ENCODE results near the gene IP6K2. TPM values are rescaled to one million over a fixed set of nuclear protein-coding genes. Genes with fewer than 3 reads are reported as not detected.
"Not testable (repeated sequence)": the region's sequence is repeated elsewhere in the genome, so short reads cannot be mapped to it uniquely, and the experiment has no call there.

Gene IP6K2
- total and polyA plus RNA-seq, 9 donors, result 62.8 to 93.8 (median 77.7) TPM

DNA sequence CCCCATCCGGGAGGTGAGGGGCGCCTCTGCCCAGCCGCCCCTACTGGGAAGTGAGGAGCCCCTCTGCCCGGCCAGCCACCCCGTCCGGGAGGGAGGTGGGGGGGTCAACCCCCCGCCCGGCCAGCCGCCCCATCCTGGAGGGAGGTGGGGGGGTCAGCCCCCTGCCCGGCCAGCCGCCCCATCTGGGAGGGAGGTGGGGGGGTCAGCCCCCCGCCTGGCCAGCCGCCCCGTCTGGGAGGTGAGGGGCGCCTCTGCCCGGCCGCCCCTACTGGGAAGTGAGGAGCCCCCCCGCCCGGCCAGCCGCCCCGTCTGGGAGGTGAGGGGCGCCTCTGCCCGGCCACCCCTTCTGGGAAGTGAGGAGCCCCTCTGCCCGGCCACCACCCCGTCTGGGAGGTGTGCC, 17.5 kb upstream of the IP6K2 start:
- not testable (repeated sequence) for H3K27ac ChIP-seq (ENCODE audit: low read length); DNase-seq; H3K4me1 ChIP-seq (ENCODE audit: control insufficient read depth, insufficient read depth, low read length); H3K4me3 ChIP-seq (ENCODE audit: low read length); H3K9me3 ChIP-seq (replicated peaks; ENCODE audit: control insufficient read depth, low read depth, low read length); H3K36me3 ChIP-seq (ENCODE audit: control insufficient read depth, insufficient read depth, low read length); H3K27me3 ChIP-seq (ENCODE audit: control insufficient read depth, insufficient read depth, low read length)
- no CpG with 5 or more reads among the region's 25 CpGs for WGBS (ENCODE audit: insufficient coverage)

DNA sequence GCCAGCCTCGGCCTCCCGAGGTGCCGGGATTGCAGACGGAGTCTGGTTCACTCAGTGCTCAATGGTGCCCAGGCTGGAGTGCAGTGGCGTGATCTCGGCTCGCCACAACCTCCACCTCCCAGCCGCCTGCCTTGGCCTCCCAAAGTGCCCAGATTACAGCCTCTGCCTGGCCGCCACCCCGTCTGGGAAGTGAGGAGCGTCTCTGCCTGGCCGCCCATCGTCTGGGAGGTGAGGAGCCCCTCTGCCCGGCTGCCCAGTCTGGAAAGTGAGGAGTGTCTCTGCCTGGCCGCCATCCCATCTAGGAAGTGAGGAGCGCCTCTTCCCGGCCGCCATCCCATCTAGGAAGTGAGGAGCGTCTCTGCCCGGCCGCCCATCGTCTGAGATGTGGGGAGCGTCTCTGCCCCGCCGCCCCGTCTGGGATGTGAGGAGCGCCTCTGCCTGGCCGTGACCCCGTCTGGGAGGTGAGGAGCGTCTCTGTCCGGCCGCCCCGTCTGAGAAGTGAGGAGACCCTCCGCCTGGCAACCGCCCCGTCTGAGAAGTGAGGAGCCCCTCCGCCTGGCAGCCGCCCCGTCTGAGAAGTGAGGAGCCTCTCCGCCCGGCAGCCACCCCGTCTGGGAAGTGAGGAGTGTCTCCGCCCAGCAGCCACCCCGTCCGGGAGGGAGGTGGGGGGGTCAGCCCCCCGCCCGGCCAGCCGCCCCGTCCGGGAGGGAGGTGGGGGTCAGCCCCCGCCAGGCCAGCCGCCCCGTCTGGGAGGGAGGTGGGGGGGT, 16.9 kb upstream of the IP6K2 start:
- not testable (repeated sequence) for DNase-seq; H3K36me3 ChIP-seq (ENCODE audit: control insufficient read depth, insufficient read depth, low read length); H3K4me1 ChIP-seq (ENCODE audit: control insufficient read depth, insufficient read depth, low read length); H3K27me3 ChIP-seq (ENCODE audit: control insufficient read depth, insufficient read depth, low read length); H3K9me3 ChIP-seq (replicated peaks; ENCODE audit: control insufficient read depth, low read depth, low read length); H3K27ac ChIP-seq (ENCODE audit: low read length); H3K4me3 ChIP-seq (ENCODE audit: low read length)
- no CpG with 5 or more reads among the region's 53 CpGs for WGBS (ENCODE audit: insufficient coverage)

DNA sequence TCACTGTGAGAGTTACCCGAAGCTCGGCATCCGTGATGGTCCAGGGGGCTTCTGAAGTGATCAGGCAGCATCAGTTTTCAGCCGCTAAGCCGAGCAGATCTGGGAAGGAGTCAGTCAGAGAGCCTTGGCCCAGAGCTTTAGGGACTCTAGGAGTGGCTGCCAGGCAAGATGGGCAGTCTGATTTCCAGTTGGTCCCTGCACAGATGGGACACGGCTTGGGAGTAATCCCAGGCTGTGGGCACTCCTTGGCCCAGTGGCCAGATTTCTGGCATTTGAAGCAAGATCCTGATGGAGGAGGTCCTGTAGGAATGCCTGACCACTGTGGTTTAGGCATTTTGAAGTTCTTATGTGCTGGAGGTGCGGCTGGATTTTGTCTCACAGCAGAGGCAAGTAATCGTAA, 10.5 kb upstream of the IP6K2 start:
- Histone ChIP-seq H3K4me3 (ENCODE audit: low read length) (no peak overlapping the region), H3K9me3 (replicated peaks; ENCODE audit: control insufficient read depth, low read depth, low read length) (no peaks in the 10 kb centered on the region), H3K27me3 (ENCODE audit: control insufficient read depth, insufficient read depth, low read length) (no peaks in the 10 kb centered on the region), H3K27ac (ENCODE audit: low read length) (no peak overlapping the region), H3K36me3 (ENCODE audit: control insufficient read depth, insufficient read depth, low read length) (no peaks in the 10 kb centered on the region), H3K4me1 (ENCODE audit: control insufficient read depth, insufficient read depth, low read length) (no peaks in the 10 kb centered on the region)
- WGBS (ENCODE audit: insufficient coverage), result 64% methylated on average over 7 of the region's 8 CpGs
- no peak for DNase-seq

DNA sequence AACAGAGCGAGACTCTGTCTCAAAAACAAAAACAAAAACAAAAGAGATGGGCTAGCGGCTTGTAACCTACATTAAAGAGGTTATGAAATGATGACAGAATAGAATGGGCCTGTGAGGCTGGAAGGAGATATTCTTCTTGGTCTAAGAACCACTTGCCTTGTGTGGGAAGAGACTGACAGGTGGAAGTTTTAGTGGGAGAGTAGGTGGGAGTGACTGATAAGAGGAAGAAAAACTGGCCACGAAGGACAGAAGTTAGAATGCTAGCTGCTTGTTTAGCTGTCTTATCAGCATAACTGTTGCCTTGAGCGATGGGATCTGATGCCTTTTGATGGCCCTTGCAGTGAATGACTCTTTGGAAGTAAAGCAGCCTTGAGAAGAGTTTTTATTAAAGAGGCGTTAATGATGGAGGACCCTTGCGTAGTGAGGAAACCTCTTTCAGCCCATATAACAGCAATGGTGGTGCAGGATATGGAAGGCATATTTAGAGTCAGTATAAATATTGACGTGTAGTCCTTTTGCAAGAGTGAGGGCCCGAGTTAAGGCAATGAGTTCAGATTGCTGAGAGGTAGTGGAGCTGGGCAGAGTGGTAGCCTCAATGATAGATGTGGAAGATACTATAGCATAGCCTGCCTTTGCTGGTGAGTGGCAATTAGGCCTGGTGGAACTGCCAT, 8.3 kb upstream of the IP6K2 start:
- 88% methylated on average over 4 of the region's 8 CpGs for WGBS (ENCODE audit: insufficient coverage)
- H3K27me3 ChIP-seq (ENCODE audit: control insufficient read depth, insufficient read depth, low read length); H3K4me3 ChIP-seq (ENCODE audit: low read length); DNase-seq; H3K27ac ChIP-seq (ENCODE audit: low read length); H3K36me3 ChIP-seq (ENCODE audit: control insufficient read depth, insufficient read depth, low read length); H3K9me3 ChIP-seq (replicated peaks; ENCODE audit: control insufficient read depth, low read depth, low read length); H3K4me1 ChIP-seq (ENCODE audit: control insufficient read depth, insufficient read depth, low read length): not testable (repeated sequence)

DNA sequence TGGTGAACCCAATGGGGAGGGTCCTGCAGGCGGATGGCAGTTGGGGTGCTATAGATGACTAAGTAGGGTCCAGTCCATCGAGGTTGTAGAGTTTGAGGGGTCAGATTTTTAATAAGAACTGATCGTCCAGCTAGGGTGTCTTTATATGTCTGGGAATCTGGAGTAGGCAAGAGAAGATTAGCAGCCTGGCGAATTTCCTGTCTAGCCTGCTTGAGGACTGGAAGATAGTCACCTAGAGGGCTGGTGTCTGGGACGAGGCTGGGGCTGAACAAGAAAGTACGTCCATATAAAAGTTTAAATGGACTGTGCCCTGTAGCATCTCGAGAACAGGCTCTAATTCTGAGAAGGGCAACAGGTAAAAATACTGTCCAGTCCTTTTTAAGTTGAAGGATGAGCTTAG, 6.7 kb upstream of the IP6K2 start:
- H3K36me3 ChIP-seq (ENCODE audit: control insufficient read depth, insufficient read depth, low read length), result no peaks in the 10 kb centered on the region
- 79% methylated on average over 7 of the region's 7 CpGs for WGBS (ENCODE audit: insufficient coverage)

DNA sequence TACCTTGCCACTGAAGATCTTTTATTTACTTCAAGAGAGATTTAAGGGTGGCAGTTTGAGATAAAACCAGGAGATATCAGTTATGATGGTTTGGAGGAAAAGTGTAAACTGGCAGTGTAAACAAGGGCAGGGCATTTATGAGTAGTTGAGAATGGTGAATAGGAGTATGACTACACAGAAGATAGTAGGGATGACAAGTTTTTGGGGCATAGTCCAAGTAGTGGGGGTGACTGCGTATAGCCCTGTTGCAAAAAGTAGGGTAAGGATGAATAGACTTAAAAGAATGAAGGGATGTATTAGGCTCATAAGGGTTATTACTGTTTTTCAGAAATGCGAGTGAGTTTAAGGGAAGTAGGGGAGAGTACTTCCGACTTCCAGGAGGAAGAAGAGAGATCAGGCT, 6.3 kb upstream of the IP6K2 start:
- not testable (repeated sequence) for H3K27ac ChIP-seq (ENCODE audit: low read length); H3K27me3 ChIP-seq (ENCODE audit: control insufficient read depth, insufficient read depth, low read length); H3K9me3 ChIP-seq (replicated peaks; ENCODE audit: control insufficient read depth, low read depth, low read length); H3K36me3 ChIP-seq (ENCODE audit: control insufficient read depth, insufficient read depth, low read length); H3K4me1 ChIP-seq (ENCODE audit: control insufficient read depth, insufficient read depth, low read length); DNase-seq; H3K4me3 ChIP-seq (ENCODE audit: low read length)
- whole genome bisulfite sequencing (ENCODE audit: insufficient coverage), result 83% methylated on average over 3 of the region's 3 CpGs

More for the DNA sequence above, 6.7 kb upstream of the IP6K2 start:
- Histone ChIP-seq H3K27ac (ENCODE audit: low read length) (no peak overlapping the region), H3K9me3 (replicated peaks; ENCODE audit: control insufficient read depth, low read depth, low read length) (no peaks in the 10 kb centered on the region), H3K4me3 (ENCODE audit: low read length) (no peak overlapping the region), H3K4me1 (ENCODE audit: control insufficient read depth, insufficient read depth, low read length) (no peaks in the 10 kb centered on the region), H3K27me3 (ENCODE audit: control insufficient read depth, insufficient read depth, low read length) (no peaks in the 10 kb centered on the region)
- DNase-seq, result no peak

DNA sequence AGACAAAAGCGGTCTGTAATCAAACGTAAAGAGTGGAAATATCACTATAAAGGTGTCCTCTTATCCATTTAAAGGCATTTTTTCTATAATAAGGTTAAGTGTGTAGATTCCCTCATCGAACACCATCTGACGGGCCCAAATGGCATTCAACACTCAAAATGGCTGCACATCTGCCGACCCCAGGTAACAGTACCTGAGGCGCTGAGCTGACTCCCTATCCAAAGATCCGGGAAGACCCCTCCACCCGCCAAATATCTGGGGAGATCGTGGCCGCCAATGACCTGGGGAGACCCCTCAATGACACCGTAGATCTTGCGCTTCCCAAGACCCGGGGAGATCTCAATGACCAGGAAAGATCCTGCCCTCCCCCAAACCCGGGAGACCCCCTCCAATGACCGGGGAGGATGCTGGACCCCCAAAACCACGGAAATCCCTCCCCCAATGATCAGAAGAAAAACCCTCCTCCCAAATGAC, 476 bp downstream of the IP6K2 start:
- Histone ChIP-seq H3K9me3 (replicated peaks; ENCODE audit: control insufficient read depth, low read depth, low read length) (no peaks in the 10 kb centered on the region), H3K4me1 (ENCODE audit: control insufficient read depth, insufficient read depth, low read length) (peaks cover 10% of the 10 kb centered on the region), H3K4me3 (ENCODE audit: low read length) (peak overlapping the region; percentile 94), H3K27ac (ENCODE audit: low read length) (peak overlapping the region; percentile 95), H3K27me3 (ENCODE audit: control insufficient read depth, insufficient read depth, low read length) (no peaks in the 10 kb centered on the region), H3K36me3 (ENCODE audit: control insufficient read depth, insufficient read depth, low read length) (peaks cover 22% of the 10 kb centered on the region)
- peak; percentile 55 for DNase-seq
- WGBS (ENCODE audit: insufficient coverage), result 0% methylated on average over 8 of the region's 16 CpGs

DNA sequence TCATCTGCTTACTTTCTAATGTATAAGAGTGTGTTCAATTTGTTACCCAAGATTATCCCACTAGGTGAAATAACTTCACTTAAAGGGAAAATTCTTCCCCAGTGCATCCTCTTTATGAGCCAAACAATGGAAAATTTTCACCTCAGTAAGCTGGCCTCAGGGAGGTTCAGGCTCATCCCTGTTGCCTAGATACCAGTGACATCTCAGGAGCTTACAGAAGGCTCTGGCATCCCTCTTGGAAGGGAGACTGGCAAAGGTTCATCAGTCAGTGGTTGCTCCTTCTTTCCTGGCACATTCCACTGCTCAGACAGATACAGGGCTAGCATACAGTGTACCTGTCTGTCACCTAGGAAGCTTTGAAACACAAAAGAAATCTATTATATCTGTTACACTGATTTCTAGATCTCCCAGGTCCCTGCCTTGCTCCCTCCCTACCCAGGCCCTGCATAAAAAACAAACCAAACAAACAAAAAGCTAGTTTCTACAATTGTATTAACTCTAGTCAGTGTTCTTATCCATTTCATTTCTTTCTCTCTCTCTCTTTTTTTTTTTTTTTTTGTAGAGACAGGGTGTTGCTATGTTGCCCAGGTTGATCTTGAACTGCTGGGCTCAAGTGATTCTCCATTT, 1.7 kb downstream of the IP6K2 start:
- Histone ChIP-seq H3K9me3 (replicated peaks; ENCODE audit: control insufficient read depth, low read depth, low read length) (no peaks in the 10 kb centered on the region), H3K27ac (ENCODE audit: low read length) (no peak overlapping the region), H3K4me3 (ENCODE audit: low read length) (peak overlapping the region; percentile 94), H3K27me3 (ENCODE audit: control insufficient read depth, insufficient read depth, low read length) (no peaks in the 10 kb centered on the region), H3K4me1 (ENCODE audit: control insufficient read depth, insufficient read depth, low read length) (peaks cover 10% of the 10 kb centered on the region), H3K36me3 (ENCODE audit: control insufficient read depth, insufficient read depth, low read length) (peaks cover 30% of the 10 kb centered on the region)
- DNase-seq, result peak; percentile 39

DNA sequence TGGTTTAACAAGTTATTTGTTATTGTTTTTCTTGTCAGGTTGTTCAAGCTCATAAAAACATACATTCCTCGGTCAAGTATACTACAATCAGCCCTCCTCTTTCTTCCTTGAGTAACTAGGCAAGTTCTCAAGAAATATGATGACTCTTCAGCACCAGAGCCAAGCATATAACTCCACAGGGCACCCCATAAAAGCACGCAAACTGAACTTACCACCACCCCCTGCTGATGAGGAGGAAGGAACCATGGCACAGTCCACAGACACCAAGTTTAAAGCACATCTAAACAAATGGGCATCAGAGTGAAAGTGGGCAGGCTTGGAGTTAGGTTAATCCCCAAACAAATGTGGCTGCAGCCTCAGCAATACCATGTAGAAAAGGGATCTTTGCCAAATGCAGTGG, 5.3 kb downstream of the IP6K2 start:
- H3K27ac ChIP-seq (ENCODE audit: low read length), result no peak overlapping the region
- H3K36me3 ChIP-seq (ENCODE audit: control insufficient read depth, insufficient read depth, low read length), result peaks cover 53% of the 10 kb centered on the region
- H3K9me3 ChIP-seq (replicated peaks; ENCODE audit: control insufficient read depth, low read depth, low read length), result no peaks in the 10 kb centered on the region
- no peak for DNase-seq
- no peaks in the 10 kb centered on the region for H3K27me3 ChIP-seq (ENCODE audit: control insufficient read depth, insufficient read depth, low read length)
- peaks cover 10% of the 10 kb centered on the region for H3K4me1 ChIP-seq (ENCODE audit: control insufficient read depth, insufficient read depth, low read length)
- no CpG with 5 or more reads among the region's 2 CpGs for WGBS (ENCODE audit: insufficient coverage)
- no peak overlapping the region for H3K4me3 ChIP-seq (ENCODE audit: low read length)

DNA sequence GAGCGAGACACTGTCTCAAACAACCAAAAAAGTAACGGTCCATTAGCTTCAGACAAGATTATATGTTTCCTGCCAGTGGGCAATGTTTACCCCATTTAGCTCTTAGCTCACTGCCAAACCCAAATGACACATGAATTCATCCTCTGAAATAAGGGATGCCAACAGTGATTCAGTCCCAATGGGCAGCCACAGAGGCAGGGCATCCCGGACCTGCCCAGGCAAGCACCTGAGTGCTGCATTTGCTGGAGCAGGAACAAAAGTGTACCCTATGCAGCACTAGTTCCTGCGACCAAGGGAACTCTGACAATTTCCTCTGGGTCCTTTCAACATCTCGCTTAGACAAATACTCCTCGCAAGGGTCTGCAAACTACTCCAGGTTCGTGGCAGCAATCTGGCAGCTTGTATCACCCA, 8.0 kb downstream of the IP6K2 start:
- H3K4me3 ChIP-seq (ENCODE audit: low read length), result no peak overlapping the region
- DNase-seq, result no peak
- WGBS (ENCODE audit: insufficient coverage), result 75% methylated on average over 6 of the region's 7 CpGs
- peaks cover 63% of the 10 kb centered on the region for H3K36me3 ChIP-seq (ENCODE audit: control insufficient read depth, insufficient read depth, low read length)
- H3K9me3 ChIP-seq (replicated peaks; ENCODE audit: control insufficient read depth, low read depth, low read length), result no peaks in the 10 kb centered on the region
- no peak overlapping the region for H3K27ac ChIP-seq (ENCODE audit: low read length)
- no peaks in the 10 kb centered on the region for H3K27me3 ChIP-seq (ENCODE audit: control insufficient read depth, insufficient read depth, low read length)
- peaks cover 5% of the 10 kb centered on the region for H3K4me1 ChIP-seq (ENCODE audit: control insufficient read depth, insufficient read depth, low read length)
